ENCODE results near the gene PIK3AP1. TPM values are rescaled to one million over a fixed set of nuclear protein-coding genes. Genes with fewer than 3 reads are reported as not detected.

The PIK3AP1 gene
- total and polyA plus RNA-seq, 10 of the 15 experiments (the other 5 are each of a cell fraction or from before 2014, with no cell fraction given): 26.2 to 306 (median 119) TPM

DNA sequence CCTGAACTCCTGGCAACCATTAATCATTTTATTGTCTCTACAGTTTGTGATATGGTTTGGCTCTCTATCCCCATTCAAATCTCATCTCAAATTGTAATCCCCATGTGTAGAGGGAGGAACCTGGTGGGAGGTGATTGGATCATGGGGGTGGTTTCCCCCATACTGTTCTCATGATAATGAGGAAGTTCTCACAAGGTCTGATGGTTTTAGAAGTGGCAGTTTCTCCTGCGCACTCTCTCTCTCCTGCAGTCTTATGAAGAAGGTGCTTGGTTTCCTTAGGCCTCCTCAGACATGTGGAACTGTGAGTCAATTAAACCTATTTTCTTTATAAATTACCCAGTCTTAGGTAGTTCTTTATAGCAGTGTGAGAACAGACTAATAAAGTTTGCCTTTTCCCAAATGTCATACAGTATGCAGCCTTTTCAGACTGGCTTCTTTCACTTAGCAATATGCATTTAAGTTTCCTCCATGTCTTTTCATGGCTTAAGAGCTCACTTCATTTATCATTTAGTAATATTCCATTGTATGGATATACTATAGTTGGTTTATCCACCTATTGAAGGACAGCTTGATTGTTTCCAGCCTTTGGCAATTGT is 17.1 kb upstream of the PIK3AP1 start (continued):
- 0 out of 2 replicates have a peak, but pooled peaks have one; percentile 37 for TF ChIP-seq GATAD2B (conservative IDR thresholded peaks at IDR 0.05; ENCODE audit: low read depth)
- TF ChIP-seq, protein P1, sequence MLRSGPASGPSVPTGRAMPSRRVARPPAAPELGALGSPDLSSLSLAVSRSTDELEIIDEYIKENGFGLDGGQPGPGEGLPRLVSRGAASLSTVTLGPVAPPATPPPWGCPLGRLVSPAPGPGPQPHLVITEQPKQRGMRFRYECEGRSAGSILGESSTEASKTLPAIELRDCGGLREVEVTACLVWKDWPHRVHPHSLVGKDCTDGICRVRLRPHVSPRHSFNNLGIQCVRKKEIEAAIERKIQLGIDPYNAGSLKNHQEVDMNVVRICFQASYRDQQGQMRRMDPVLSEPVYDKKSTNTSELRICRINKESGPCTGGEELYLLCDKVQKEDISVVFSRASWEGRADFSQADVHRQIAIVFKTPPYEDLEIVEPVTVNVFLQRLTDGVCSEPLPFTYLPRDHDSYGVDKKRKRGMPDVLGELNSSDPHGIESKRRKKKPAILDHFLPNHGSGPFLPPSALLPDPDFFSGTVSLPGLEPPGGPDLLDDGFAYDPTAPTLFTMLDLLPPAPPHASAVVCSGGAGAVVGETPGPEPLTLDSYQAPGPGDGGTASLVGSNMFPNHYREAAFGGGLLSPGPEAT (IDR thresholded peaks at IDR 0.05; ENCODE audit: low read depth): peak; percentile 37; the same call in 1 of the 2 replicates
- TF ChIP-seq, protein P2, sequence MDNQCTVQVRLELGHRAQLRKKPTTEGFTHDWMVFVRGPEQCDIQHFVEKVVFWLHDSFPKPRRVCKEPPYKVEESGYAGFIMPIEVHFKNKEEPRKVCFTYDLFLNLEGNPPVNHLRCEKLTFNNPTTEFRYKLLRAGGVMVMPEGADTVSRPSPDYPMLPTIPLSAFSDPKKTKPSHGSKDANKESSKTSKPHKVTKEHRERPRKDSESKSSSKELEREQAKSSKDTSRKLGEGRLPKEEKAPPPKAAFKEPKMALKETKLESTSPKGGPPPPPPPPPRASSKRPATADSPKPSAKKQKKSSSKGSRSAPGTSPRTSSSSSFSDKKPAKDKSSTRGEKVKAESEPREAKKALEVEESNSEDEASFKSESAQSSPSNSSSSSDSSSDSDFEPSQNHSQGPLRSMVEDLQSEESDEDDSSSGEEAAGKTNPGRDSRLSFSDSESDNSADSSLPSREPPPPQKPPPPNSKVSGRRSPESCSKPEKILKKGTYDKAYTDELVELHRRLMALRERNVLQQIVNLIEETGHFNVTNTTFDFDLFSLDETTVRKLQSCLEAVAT (IDR thresholded peaks at IDR 0.05): peak; percentile 56
- TF ChIP-seq ZNF687 (IDR thresholded peaks at IDR 0.05): 0 out of 2 replicates have a peak, but pooled peaks have one; percentile 36
- TF ChIP-seq TAF1 (IDR thresholded peaks at IDR 0.05; ENCODE audit: borderline replicate concordance, low read depth, low read length): peak; percentile 58; the same call in 1 of the 2 replicates
- peak; percentile 40; the same call in 1 of the 2 replicates for TF ChIP-seq SPI1 (IDR thresholded peaks at IDR 0.05; ENCODE audit: borderline replicate concordance, insufficient read depth, low read depth, low read length)
- 0 out of 2 replicates have a peak, but pooled peaks have one; percentile 62 for TF ChIP-seq NBN (IDR thresholded peaks at IDR 0.05)
- peak; percentile 26; the same call in 1 of the 2 replicates for TF ChIP-seq IKZF1 (conservative IDR thresholded peaks at IDR 0.05)
- TF ChIP-seq RELA (IDR thresholded peaks at IDR 0.05; ENCODE audit: borderline replicate concordance, partially characterized antibody): peak; percentile 27
- peak; percentile 47 for TF ChIP-seq SMAD1 (IDR thresholded peaks at IDR 0.05; ENCODE audit: low read depth, partially characterized antibody)
- TF ChIP-seq EP300 (IDR thresholded peaks at IDR 0.05; ENCODE audit: borderline replicate concordance in 1 of 2, control insufficient read depth in 1 of 2, low read depth in 2 of 2, low read length in 2 of 2): 0 out of 4 replicates have a peak, but pooled peaks of 1 of the 2 experiments have one; percentile 5
- TF ChIP-seq, protein P3, sequence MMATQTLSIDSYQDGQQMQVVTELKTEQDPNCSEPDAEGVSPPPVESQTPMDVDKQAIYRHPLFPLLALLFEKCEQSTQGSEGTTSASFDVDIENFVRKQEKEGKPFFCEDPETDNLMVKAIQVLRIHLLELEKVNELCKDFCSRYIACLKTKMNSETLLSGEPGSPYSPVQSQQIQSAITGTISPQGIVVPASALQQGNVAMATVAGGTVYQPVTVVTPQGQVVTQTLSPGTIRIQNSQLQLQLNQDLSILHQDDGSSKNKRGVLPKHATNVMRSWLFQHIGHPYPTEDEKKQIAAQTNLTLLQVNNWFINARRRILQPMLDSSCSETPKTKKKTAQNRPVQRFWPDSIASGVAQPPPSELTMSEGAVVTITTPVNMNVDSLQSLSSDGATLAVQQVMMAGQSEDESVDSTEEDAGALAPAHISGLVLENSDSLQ (IDR thresholded peaks at IDR 0.05): 0 out of 2 replicates have a peak, but pooled peaks have one; percentile 10
- TF ChIP-seq MEF2B (IDR thresholded peaks at IDR 0.05; ENCODE audit: partially characterized antibody, poor library complexity, severe bottlenecking): peak; percentile 72

Data from GM12878 (cell line).